HCT116 (cell line): ENCODE results near the gene CNTNAP2. TPM values are rescaled to one million over a fixed set of nuclear protein-coding genes. Genes with fewer than 3 reads are reported as not detected.

Experiments used
- ATAC-seq: fragments of 200-7000 bp; cut with Tn5 transposase; 2 replicates; pipeline ENCODE4 v1.9.1; 2020; ENCODE audit warnings: mild to moderate bottlenecking, moderate library complexity
- BruUV-seq: library from RNA; stranded (reverse); fragments of 400-500 nt; replicated peaks from 2 replicates; lab custom pipeline; 2021; lab: Mats Ljungman, UMichigan
- CTCF ChIA-PET: fragments of 300-600 bp; sonication (Branson Sonifier 250); formaldehyde crosslinking; loops from one replicate; lab custom pipeline; 2021; ENCODE audit warnings: antibody characterized with exemption; lab: Charles Lee
- POLR2A ChIA-PET: fragments of 300-600, 350-600 bp; sonication (Branson Sonifier 250); formaldehyde crosslinking; loops from one replicate; lab custom pipeline; 2021; ENCODE audit warnings: antibody characterized with exemption; lab: Charles Lee
- RAD21 ChIA-PET, 2 experiments: fragments of 300-600 bp; sonication (Branson Sonifier 250); formaldehyde crosslinking; loops; one replicate each; lab custom pipeline; 2023; ENCODE audit warnings: low total read pairs in 2 of 2; ENCODE audit not compliant: uncharacterized antibody in 2 of 2, unreplicated experiment in 2 of 2, low non-redundant PET in 1 of 2; lab: Charles Lee
- DNase-seq: peaks from one replicate; pipeline ENCODE4 v3.0.0-alpha.2; 2010; ENCODE audit warnings: low read depth, low spot score
- H2AFZ ChIP-seq: fragments of 200-600 bp; shearing (Covaris generic), sonication (generic); 2 replicates; pipeline ENCODE4 v1.6.1; 2017; ENCODE audit warnings: low read depth, mixed run types, mixed read lengths, antibody characterized with exemption, low read length; ENCODE audit not compliant: poor library complexity, severe bottlenecking
- H3K27ac ChIP-seq: 2 replicates; pipeline ENCODE4 v1.5.1; 2012; ENCODE audit warnings: low read depth, low read length
- H3K27me3 ChIP-seq: fragments of 200-600 bp; sonication (generic); 2 replicates; pipeline ENCODE4 v1.6.1; 2016; ENCODE audit warnings: mixed run types, low read length, mixed read lengths; ENCODE audit not compliant: insufficient read depth
- H3K36me3 ChIP-seq, 2 experiments: fragments of 200-500 bp in 1 of 2; fragments of 200-600 bp in 1 of 2; sonication (Bioruptor generic) in 1 of 2; sonication (generic) in 1 of 2; 2 replicates each; pipeline versions ENCODE4 v1.5.1 to v1.6.1; 2014 to 2016; ENCODE audit warnings: low read length in 2 of 2, inconsistent platforms in 1 of 2, mixed read lengths in 1 of 2, mixed run types in 1 of 2; ENCODE audit not compliant: insufficient read depth in 2 of 2, control insufficient read depth in 1 of 2
- H3K4me1 ChIP-seq, 2 experiments: fragments of 200-600 bp in 1 of 2; sonication (generic) in 1 of 2; 2 replicates each; pipeline versions ENCODE4 v1.5.1 to v1.6.1; 2012 to 2017; ENCODE audit warnings: low read length in 2 of 2, inconsistent platforms in 1 of 2, mild to moderate bottlenecking in 1 of 2, mixed read lengths in 1 of 2, mixed run types in 1 of 2, moderate library complexity in 1 of 2; ENCODE audit not compliant: insufficient read depth in 2 of 2, control insufficient read depth in 1 of 2
- H3K4me2 ChIP-seq: fragments of 200-600 bp; sonication (generic); 2 replicates; pipeline ENCODE4 v1.6.1; 2017; ENCODE audit warnings: mixed run types, low read length, mixed read lengths
- H3K4me3 ChIP-seq, 2 experiments: fragments of 200-600 bp in 1 of 2; sonication (generic) in 1 of 2; replicated peaks in 1 of 2; 2 replicates each; pipeline ENCODE4 v1.5.1; 2011 to 2016; ENCODE audit warnings: low read length in 2 of 2, control low read depth in 1 of 2, low read depth in 1 of 2, mild to moderate bottlenecking in 1 of 2, mixed read lengths in 1 of 2, mixed run types in 1 of 2
- H3K79me2 ChIP-seq: fragments of 200-600 bp; sonication (generic); 2 replicates; pipeline ENCODE4 v1.6.1; 2017; ENCODE audit warnings: mild to moderate bottlenecking, mixed run types, low read length, moderate library complexity, mixed read lengths; ENCODE audit not compliant: insufficient read depth
- H3K9ac ChIP-seq: fragments of 200-600 bp; sonication (generic); 2 replicates; pipeline ENCODE4 v1.6.1; 2016; ENCODE audit warnings: low read length, mixed read lengths
- H3K9me2 ChIP-seq: fragments of 200-600 bp; sonication (generic), shearing (Covaris generic); 2 replicates; pipeline ENCODE4 v1.6.1; 2017; ENCODE audit warnings: mixed run types, mild to moderate bottlenecking, moderate library complexity; ENCODE audit not compliant: insufficient read depth
- H3K9me3 ChIP-seq, 2 experiments: fragments of 200-500 bp in 1 of 2; fragments of 200-600 bp in 1 of 2; sonication (Bioruptor generic) in 1 of 2; sonication (generic) in 1 of 2; 2 replicates each; pipeline ENCODE4 v1.6.1; 2014 to 2017; ENCODE audit warnings: low read length in 2 of 2, mixed read lengths in 2 of 2, inconsistent platforms in 1 of 2, low read depth in 1 of 2, mild to moderate bottlenecking in 1 of 2, mixed run types in 1 of 2, moderate library complexity in 1 of 2; ENCODE audit not compliant: control insufficient read depth in 1 of 2, insufficient read depth in 1 of 2
- H4K20me1 ChIP-seq: fragments of 200-600 bp; sonication (generic), shearing (Covaris generic); 2 replicates; pipeline ENCODE4 v1.6.1; 2017; ENCODE audit warnings: mixed run types, mild to moderate bottlenecking, moderate library complexity; ENCODE audit not compliant: insufficient read depth
- CBX3 ChIP-seq: IDR thresholded peaks from 2 replicates; pipeline ENCODE4 v1.6.1; 2012; ENCODE audit warnings: low read depth
- EGR1 ChIP-seq: IDR thresholded peaks from 2 replicates; pipeline ENCODE4 v1.6.1; 2012; ENCODE audit warnings: low read depth
- ELF1 ChIP-seq: IDR thresholded peaks from 2 replicates; pipeline ENCODE4 v1.6.1; 2012; ENCODE audit warnings: low read depth, borderline replicate concordance
- EZH2 ChIP-seq: fragments of 200-600 bp; sonication (generic); IDR thresholded peaks from 2 replicates; pipeline ENCODE4 v1.6.1; 2017; ENCODE audit warnings: antibody characterized with exemption, mixed run types
- POLR2A ChIP-seq: IDR thresholded peaks from 2 replicates; pipeline ENCODE4 v1.7.0; 2011; ENCODE audit warnings: borderline replicate concordance; ENCODE audit not compliant: insufficient read depth, insufficient read length; ENCODE audit errors: extremely low read depth
- SIN3A ChIP-seq: IDR thresholded peaks from 2 replicates; pipeline ENCODE4 v1.6.1; 2012; ENCODE audit warnings: low read depth
- SRF ChIP-seq: IDR thresholded peaks from 2 replicates; pipeline ENCODE4 v1.6.1; 2012; ENCODE audit warnings: low read depth
- TCF7L2 ChIP-seq: IDR thresholded peaks from 2 replicates; pipeline ENCODE4 v1.7.0; 2011; ENCODE audit warnings: borderline replicate concordance, inconsistent platforms; ENCODE audit not compliant: insufficient read depth, insufficient read length; ENCODE audit errors: extremely low read depth
- ZFX ChIP-seq: fragments of 450-650 bp; IDR thresholded peaks from 2 replicates; pipeline ENCODE4 v1.6.1; 2017
- ZNF274 ChIP-seq: fragments of 200-500 bp; sonication (Bioruptor generic); IDR thresholded peaks from 2 replicates; pipeline ENCODE4 v1.6.1; 2014; ENCODE audit warnings: mild to moderate bottlenecking, low read depth, low read length, inconsistent platforms
- intact Hi-C: fragments of 100-400 bp; cut with micrococcal nuclease; formaldehyde crosslinking; loops from 2 replicates; pipeline ENCODE4 v1.10.0; 2022
- total RNA-seq: library from RNA; stranded (reverse); gene quantifications from one replicate; pipeline ENCODE4 v1.2.1, GENCODE V29; 2021; ENCODE audit not compliant: unreplicated experiment
- TF ChIP-seq, protein P1 (sequence below): IDR thresholded peaks from 2 replicates; pipeline ENCODE4 v1.6.1; 2012
- TF ChIP-seq, protein P2 (sequence below): IDR thresholded peaks from 2 replicates; pipeline ENCODE4 v1.6.1; 2011; ENCODE audit warnings: mild to moderate bottlenecking, low read length, moderate library complexity; ENCODE audit not compliant: insufficient replicate concordance; ENCODE audit errors: extremely low read depth

Gene CNTNAP2
- total RNA-seq, 1 experiment from 2014 or later: 0.37 TPM

DNA sequence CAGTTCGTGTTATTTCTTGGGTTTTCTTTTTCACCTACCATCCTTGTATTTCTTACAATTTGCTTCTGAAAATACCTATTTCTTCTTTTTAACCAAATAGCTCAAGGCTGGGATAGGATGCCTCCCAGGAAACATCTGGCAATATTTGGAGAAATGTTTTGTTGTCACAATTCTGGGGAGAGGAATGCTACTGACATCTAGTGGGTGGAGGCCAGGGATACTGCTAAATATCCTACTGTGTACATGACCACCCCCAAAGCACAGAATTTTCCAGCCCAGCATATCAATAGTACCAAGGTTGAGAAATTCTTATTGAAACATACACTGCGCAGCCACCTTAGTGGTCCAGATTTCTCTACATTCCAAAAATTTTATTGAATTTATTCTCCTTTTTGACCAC lies 55.5 kb downstream of the CNTNAP2 start:
- DNase-seq (no peak), ATAC-seq (no peak)
- Histone ChIP-seq H3K4me3 (no peak overlapping the region), H4K20me1 (no peaks in the 10 kb centered on the region), H3K9ac (no peak overlapping the region), H2AFZ (no peak overlapping the region), H3K27me3 (no peaks in the 10 kb centered on the region), H3K79me2 (no peaks in the 10 kb centered on the region), H3K9me2 (no peaks in the 10 kb centered on the region), H3K27ac (no peak overlapping the region), H3K36me3 (no peaks in the 10 kb centered on the region), H3K4me2 (no peak overlapping the region), H3K9me3 (peaks cover 5 to 20% of the 10 kb centered on the region in 2 experiments; a peak in 2 of 4 replicates), H3K4me1 (no peaks in the 10 kb centered on the region)
- no peak for TF ChIP-seq TCF7L2
- no peak for TF ChIP-seq ZFX
- TF ChIP-seq EGR1: no peak
- no peak for TF ChIP-seq ZNF274
- TF ChIP-seq ELF1: no peak
- TF ChIP-seq CBX3: no peak
- TF ChIP-seq, protein P1, sequence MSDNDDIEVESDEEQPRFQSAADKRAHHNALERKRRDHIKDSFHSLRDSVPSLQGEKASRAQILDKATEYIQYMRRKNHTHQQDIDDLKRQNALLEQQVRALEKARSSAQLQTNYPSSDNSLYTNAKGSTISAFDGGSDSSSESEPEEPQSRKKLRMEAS: no peak
- TF ChIP-seq SRF: no peak
- TF ChIP-seq POLR2A: no peak
- TF ChIP-seq EZH2: no peak
- no peak for TF ChIP-seq SIN3A
- TF ChIP-seq, protein P2, sequence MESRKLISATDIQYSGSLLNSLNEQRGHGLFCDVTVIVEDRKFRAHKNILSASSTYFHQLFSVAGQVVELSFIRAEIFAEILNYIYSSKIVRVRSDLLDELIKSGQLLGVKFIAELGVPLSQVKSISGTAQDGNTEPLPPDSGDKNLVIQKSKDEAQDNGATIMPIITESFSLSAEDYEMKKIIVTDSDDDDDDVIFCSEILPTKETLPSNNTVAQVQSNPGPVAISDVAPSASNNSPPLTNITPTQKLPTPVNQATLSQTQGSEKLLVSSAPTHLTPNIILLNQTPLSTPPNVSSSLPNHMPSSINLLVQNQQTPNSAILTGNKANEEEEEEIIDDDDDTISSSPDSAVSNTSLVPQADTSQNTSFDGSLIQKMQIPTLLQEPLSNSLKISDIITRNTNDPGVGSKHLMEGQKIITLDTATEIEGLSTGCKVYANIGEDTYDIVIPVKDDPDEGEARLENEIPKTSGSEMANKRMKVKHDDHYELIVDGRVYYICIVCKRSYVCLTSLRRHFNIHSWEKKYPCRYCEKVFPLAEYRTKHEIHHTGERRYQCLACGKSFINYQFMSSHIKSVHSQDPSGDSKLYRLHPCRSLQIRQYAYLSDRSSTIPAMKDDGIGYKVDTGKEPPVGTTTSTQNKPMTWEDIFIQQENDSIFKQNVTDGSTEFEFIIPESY: no peak
- intact Hi-C loops: no loop called here
- ChIA-PET CTCF (no interaction called here), RAD21 (no interaction called here), POLR2A (no interaction called here)
- no TSS peak for BruUV-seq
